Thyroid gland (tissue), 4 donors: ENCODE results near the gene E4F1. TPM values are rescaled to one million over a fixed set of nuclear protein-coding genes. Genes with fewer than 3 reads are reported as not detected.

Experiments used
- DNase-seq, 2 donors: peaks; one replicate each; pipeline ENCODE4 v3.0.0-alpha.2; 2019
- H3K27ac ChIP-seq, 3 donors: fragments of 200-600 bp; sonication (generic); 1 replicate in 2 of 3; 2 replicates in 1 of 3; pipeline ENCODE4 v1.5.1; 2016 to 2019; ENCODE audit warnings: mild to moderate bottlenecking in 1 of 3, moderate library complexity in 1 of 3
- H3K27me3 ChIP-seq: fragments of 200-600 bp; sonication (generic); one replicate; pipeline ENCODE4 v1.5.1; 2019
- H3K36me3 ChIP-seq, 2 donors: fragments of 200-600 bp; sonication (generic); one replicate each; pipeline ENCODE4 v1.5.1; 2016 to 2019
- H3K4me1 ChIP-seq, 2 donors: fragments of 200-600 bp; sonication (generic); one replicate each; pipeline ENCODE4 v1.5.1; 2017 to 2019
- H3K4me3 ChIP-seq, 3 donors: fragments of 200-600 bp; sonication (generic); replicated peaks in 1 of 3; 1 replicate in 2 of 3; 2 replicates in 1 of 3; pipeline ENCODE4 v1.5.1; 2016; ENCODE audit warnings: mild to moderate bottlenecking in 1 of 3
- H3K9me3 ChIP-seq: fragments of 200-600 bp; sonication (generic); one replicate; pipeline ENCODE4 v1.5.1; 2017
- CTCF ChIP-seq, 6 experiments: fragments of 200-600 bp in 3 of 6; fragments of 450-650 bp in 3 of 6; sonication (generic) in 3 of 6; IDR thresholded peaks; one replicate each; pipeline ENCODE4 v1.5.1; 2016 to 2019; ENCODE audit warnings: antibody characterized with exemption in 6 of 6, mild to moderate bottlenecking in 2 of 6, inconsistent platforms in 1 of 6, moderate library complexity in 1 of 6
- POLR2A ChIP-seq, 2 donors: fragments of 450-650 bp; IDR thresholded peaks; one replicate each; pipeline ENCODE4 v1.6.1; 2017; ENCODE audit warnings: antibody characterized with exemption in 2 of 2, mild to moderate bottlenecking in 2 of 2, moderate library complexity in 1 of 2
- WGBS, 2 donors: methylation state at CpG; one replicate each; pipeline ENCODE4 v1.1.5; 2017; 5-methylcytosine and 5-hydroxymethylcytosine counted together
- intact Hi-C: fragments of 100-400 bp; cut with DNase I; formaldehyde crosslinking; loops from one replicate; pipeline ENCODE4 v1.15.1; 2023
- total RNA-seq, 4 donors: library from RNA; depleted of rRNA; stranded (reverse); fragments of >200 nt; gene quantifications; one replicate each; pipeline ENCODE4 v1.2.3, GENCODE V29; 2016

E4F1 gene
- total RNA-seq, 4 donors from 2014 or later: 35.3 to 55.7 (median 41.3) TPM

GRCh38 chr16:2233872-2234812 lies 10.8 kb downstream of the E4F1 start:
- DNase-seq: no peak
- WGBS, 2 donors: 95% methylated on average over 13 to 24 of the region's 51 CpGs
- Histone ChIP-seq H3K27me3 (no peaks in the 10 kb centered on the region), H3K9me3 (no peaks in the 10 kb centered on the region), H3K4me3 (no peak overlapping the region), H3K27ac (no peak overlapping the region), H3K36me3 (peaks cover 44 to 50% of the 10 kb centered on the region in 2 donors), H3K4me1 (peaks cover 44 to 58% of the 10 kb centered on the region in 2 donors)
- intact Hi-C loops: no loop called here
- no peak for TF ChIP-seq CTCF (IDR thresholded peaks at IDR 0.05)
- no peak for TF ChIP-seq POLR2A (IDR thresholded peaks at IDR 0.05)

- WGBS, 2 donors: 96 to 97% methylated on average over 5 to 10 of the region's 18 CpGs
- intact Hi-C loops: no loop called here
- H3K27me3 ChIP-seq: no peaks in the 10 kb centered on the region
These were observed 11.4 kb downstream of the E4F1 start for GRCh38 chr16:2234813-2235170.

GRCh38 chr16:2235234-2235651 lies 11.9 kb downstream of the E4F1 start:
- WGBS, 2 donors: 96 to 98% methylated on average over 11 to 17 of the region's 28 CpGs
- peaks cover 35 to 40% of the 10 kb centered on the region in 2 donors for H3K36me3 ChIP-seq
- no peak for DNase-seq
- intact Hi-C loops: no loop called here
- H3K4me3 ChIP-seq: no peak overlapping the region
- TF ChIP-seq CTCF (IDR thresholded peaks at IDR 0.05) (no peak), POLR2A (IDR thresholded peaks at IDR 0.05) (no peak)
- no peaks in the 10 kb centered on the region for H3K27me3 ChIP-seq
- peaks cover 33 to 47% of the 10 kb centered on the region in 2 donors for H3K4me1 ChIP-seq
- H3K27ac ChIP-seq: no peak overlapping the region
- H3K9me3 ChIP-seq: no peaks in the 10 kb centered on the region

More at GRCh38 chr16:2234813-2235170, 11.4 kb downstream of the E4F1 start:
- Histone ChIP-seq H3K4me3 (no peak overlapping the region), H3K4me1 (peaks cover 38 to 52% of the 10 kb centered on the region in 2 donors), H3K36me3 (peaks cover 38 to 43% of the 10 kb centered on the region in 2 donors), H3K27ac (no peak overlapping the region), H3K9me3 (no peaks in the 10 kb centered on the region)
- TF ChIP-seq POLR2A (IDR thresholded peaks at IDR 0.05): no peak
- TF ChIP-seq CTCF (IDR thresholded peaks at IDR 0.05): no peak
- no peak for DNase-seq

GRCh38 chr16:2235695-2236336 lies 12.4 kb downstream of the E4F1 start:
- Histone ChIP-seq H3K27ac (no peak overlapping the region), H3K4me3 (no peak overlapping the region), H3K36me3 (peaks cover 35 to 37% of the 10 kb centered on the region in 2 donors), H3K4me1 (peaks cover 28 to 41% of the 10 kb centered on the region in 2 donors), H3K9me3 (no peaks in the 10 kb centered on the region), H3K27me3 (no peaks in the 10 kb centered on the region)
- TF ChIP-seq CTCF (IDR thresholded peaks at IDR 0.05): no peak
- no peak for TF ChIP-seq POLR2A (IDR thresholded peaks at IDR 0.05)
- intact Hi-C loops: no loop called here
- DNase-seq: no peak
- 77 to 89% methylated on average over 11 to 14 of the region's 19 CpGs for WGBS, 2 donors
